Natural killer cell treated with Interleukin-12 subunit alpha and Interleukin-12 subunit beta and Interleukin-15 and Interleukin-18, amount 100 ng/mL, for 72 hours (primary cell): ENCODE results near the gene PAPOLB. TPM values are rescaled to one million over a fixed set of nuclear protein-coding genes. Genes with fewer than 3 reads are reported as not detected.

Source experiments
- ATAC-seq, 2 donors: fragments of 150-1000 bp; cut with Tn5 transposase in 1 of 2; sonication (Bioruptor Pico), chemical (Tn5 transposase) in 1 of 2; 2 replicates each; pipeline ENCODE4 v1.10.0; 2021
- DNase-seq: peaks from one replicate; pipeline ENCODE4 v3.0.0; 2022; ENCODE audit warnings: low spot score
- H3K27ac Mint-ChIP-seq, 2 donors: 1 replicate in 1 of 2; 2 replicates in 1 of 2; pipeline ENCODE4 v1.8.0; 2022; ENCODE audit warnings: mixed read lengths in 2 of 2, mild to moderate bottlenecking in 1 of 2, moderate library complexity in 1 of 2
- H3K27me3 Mint-ChIP-seq, 2 donors: 1 replicate in 1 of 2; 2 replicates in 1 of 2; pipeline ENCODE4 v1.8.0; 2022; ENCODE audit warnings: mixed read lengths in 2 of 2
- H3K36me3 Mint-ChIP-seq: one replicate; pipeline ENCODE4 v1.8.0; 2022; ENCODE audit warnings: mixed read lengths
- H3K4me1 Mint-ChIP-seq, 2 donors: 1 replicate in 1 of 2; 2 replicates in 1 of 2; pipeline ENCODE4 v1.8.0; 2022; ENCODE audit warnings: low read depth in 2 of 2, mixed read lengths in 2 of 2, mild to moderate bottlenecking in 1 of 2
- H3K4me3 Mint-ChIP-seq: one replicate; pipeline ENCODE4 v1.8.0; 2022; ENCODE audit warnings: mixed read lengths
- H3K9me3 Mint-ChIP-seq: 2 replicates; pipeline ENCODE4 v1.8.0; 2022; ENCODE audit warnings: mixed read lengths
- total RNA-seq, 2 donors: library from RNA; stranded (reverse); gene quantifications; one replicate each; pipeline ENCODE4 v1.2.3, GENCODE V29; 2022

PAPOLB gene
- total RNA-seq, 2 donors from 2014 or later = 0.10 TPM; not detected in 1

DNA sequence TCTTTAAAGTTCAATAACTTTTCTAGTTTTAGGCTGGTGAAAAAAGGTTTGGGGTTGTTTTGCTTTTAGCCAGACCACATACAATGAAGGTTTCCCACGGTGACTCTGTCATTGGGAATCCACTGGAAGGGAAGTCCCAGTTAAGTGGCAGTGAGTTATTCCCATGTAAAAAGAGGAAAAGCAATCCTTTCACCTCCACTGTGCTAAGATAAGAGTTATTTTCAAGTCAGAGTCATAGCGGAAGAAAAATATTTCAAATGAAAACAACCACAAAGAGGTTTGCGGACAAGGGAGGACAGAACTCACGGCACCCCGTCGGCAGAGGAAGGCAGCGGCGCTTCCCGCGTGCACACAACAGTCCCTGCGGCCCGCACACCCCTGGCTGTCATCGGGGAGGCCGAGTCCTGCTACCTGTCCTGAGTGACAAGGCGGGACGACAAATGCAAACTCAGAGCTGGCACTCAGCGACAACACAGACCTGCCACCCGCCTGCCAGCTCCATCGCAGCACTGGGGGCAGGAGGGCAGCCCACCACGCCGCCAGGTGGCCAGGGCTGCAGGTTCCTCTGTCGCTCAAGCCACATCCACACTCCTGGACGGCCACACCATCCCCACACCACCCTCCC lies 9.3 kb upstream of the PAPOLB start:
- Mint-ChIP-seq H3K4me3 (peak overlapping the region; percentile 54), H3K27me3 (peaks cover 5 to 6% of the 10 kb centered on the region in 2 donors), H3K9me3 (no peaks in the 10 kb centered on the region), H3K27ac (peak overlapping the region in 1 of 2 donors; percentile 33), H3K36me3 (no peaks in the 10 kb centered on the region), H3K4me1 (peaks cover 17 to 21% of the 10 kb centered on the region in 2 donors)
- ATAC-seq = no peak
- DNase-seq = no peak

DNA sequence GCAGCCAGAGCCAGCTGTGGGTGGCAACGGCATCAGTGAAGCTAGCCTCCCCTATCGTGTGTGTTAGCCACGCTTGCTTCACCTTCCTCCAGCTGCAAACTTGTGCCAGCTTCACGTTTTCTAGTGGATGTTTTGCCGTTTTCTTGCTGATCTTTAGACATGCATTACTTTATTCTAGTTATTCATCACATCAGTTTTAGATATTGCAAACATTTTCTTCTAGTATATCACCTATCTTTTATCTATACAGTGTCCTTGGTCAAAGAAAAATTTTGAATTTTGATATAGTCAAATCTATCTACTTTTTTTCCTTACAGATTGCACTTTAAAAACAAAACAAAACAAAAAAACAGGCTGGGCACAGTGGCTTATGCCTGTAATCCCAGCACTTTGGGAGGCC lies 6.7 kb upstream of the PAPOLB start:
- DNase-seq = no peak
- ATAC-seq = no peak
- no peak overlapping the region for H3K4me3 Mint-ChIP-seq
- H3K36me3 Mint-ChIP-seq = no peaks in the 10 kb centered on the region
- no peaks in the 10 kb centered on the region for H3K9me3 Mint-ChIP-seq
- peaks cover 17 to 21% of the 10 kb centered on the region in 2 donors for H3K4me1 Mint-ChIP-seq
- no peak overlapping the region for H3K27ac Mint-ChIP-seq
- H3K27me3 Mint-ChIP-seq = peaks cover 21 to 30% of the 10 kb centered on the region in 2 donors

DNA sequence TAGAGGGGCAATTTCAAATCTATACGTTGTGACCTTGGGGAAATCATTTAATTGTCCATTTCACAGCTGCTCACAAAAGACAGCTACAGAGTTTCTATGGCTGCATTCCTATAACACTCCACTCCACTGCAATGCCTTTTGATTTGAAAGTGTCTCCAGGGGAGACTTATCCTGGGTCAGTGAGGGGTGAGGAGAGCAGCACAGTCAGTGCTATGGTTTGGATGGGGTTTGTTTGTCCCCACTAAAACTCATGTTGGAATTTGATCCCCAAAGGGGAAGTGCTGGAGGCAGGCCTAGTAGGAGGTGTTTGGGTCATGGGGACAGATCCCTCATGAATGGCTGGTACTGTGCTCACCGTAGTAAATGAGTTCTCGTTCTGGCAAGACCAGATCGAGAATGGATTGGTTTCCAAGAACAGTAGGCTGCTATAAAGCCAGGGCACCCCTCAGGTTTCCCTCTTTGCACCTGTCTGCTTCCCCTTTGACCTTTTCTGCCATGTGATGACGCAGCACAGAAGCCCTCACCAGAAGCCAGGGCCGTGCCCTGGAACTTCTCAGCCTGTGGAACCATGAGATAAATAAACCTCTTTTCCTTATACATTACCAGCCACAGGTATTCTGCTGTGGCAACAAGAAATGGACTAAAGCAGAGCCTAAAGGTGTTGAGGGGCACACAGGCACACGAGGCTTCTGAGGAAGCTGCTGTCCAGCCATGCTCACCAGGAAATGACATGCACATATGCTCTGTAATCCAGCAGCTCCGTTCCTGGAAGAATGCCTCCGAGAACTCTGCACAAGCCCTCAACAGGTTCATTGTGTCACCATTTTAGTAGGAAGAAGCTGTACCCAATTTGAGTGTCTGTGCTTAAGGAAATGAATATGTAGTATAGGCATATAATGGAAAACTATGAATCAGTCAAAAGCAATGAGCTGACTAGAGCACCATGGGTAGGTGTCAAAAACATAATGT lies 5.0 kb upstream of the PAPOLB start:
- ATAC-seq = no peak
- no peak overlapping the region for H3K27ac Mint-ChIP-seq
- H3K4me3 Mint-ChIP-seq = no peak overlapping the region
- no peaks in the 10 kb centered on the region for H3K9me3 Mint-ChIP-seq
- H3K4me1 Mint-ChIP-seq = peaks cover 11 to 14% of the 10 kb centered on the region in 2 donors
- H3K36me3 Mint-ChIP-seq = peaks cover 7% of the 10 kb centered on the region
- peaks cover 28 to 39% of the 10 kb centered on the region in 2 donors for H3K27me3 Mint-ChIP-seq
- DNase-seq = no peak

DNA sequence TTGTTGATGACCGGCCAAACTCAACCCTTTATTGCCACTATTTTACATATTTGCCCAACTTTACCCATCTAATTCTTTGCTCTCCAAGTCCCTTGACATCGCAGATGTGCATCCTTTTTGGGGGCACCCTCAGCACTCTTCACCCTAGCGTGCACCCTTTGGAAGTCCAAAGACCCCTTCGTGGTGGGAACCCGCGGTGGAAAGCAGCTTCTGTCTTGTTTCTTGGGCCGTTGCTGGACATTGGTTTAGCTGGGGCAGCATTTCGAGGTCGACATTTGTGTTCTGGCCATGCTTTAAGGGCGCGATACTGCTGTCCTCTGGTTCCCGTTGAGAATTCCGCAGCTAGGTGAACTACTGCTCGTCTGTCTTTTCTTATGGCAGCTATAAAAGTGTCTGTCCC lies 326 bp upstream of the PAPOLB start:
- H3K4me1 Mint-ChIP-seq = peaks cover 6 to 15% of the 10 kb centered on the region in 2 donors
- peaks cover 29 to 56% of the 10 kb centered on the region in 2 donors for H3K27me3 Mint-ChIP-seq
- peak overlapping the region; percentile 68 for H3K4me3 Mint-ChIP-seq
- DNase-seq (no peak), ATAC-seq (no peak)
- peaks cover 7% of the 10 kb centered on the region for H3K36me3 Mint-ChIP-seq
- no peaks in the 10 kb centered on the region for H3K9me3 Mint-ChIP-seq
- H3K27ac Mint-ChIP-seq = no peak overlapping the region

DNA sequence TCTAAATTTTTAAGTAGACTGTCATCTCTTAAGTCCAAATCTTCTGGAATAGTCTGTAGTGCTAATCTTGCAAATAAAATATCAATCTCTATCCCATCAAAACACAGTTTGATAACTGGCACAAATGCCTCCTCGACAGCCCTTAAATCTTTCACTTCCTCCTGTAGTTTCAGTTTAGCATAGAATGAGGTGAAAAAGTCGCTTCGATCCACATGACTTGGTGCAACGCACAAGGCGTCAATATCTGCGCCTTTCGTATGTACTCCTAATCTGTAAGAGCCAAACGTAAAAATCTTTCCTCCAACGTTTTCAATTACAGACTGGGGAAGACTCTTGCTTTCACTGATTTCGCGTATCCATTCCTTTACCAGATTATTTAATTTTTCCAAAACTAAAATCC lies 603 bp downstream of the PAPOLB start:
- Mint-ChIP-seq H3K27ac (peak overlapping the region in 1 of 2 donors; percentile 45), H3K27me3 (peaks cover 33 to 65% of the 10 kb centered on the region in 2 donors), H3K36me3 (peaks cover 7% of the 10 kb centered on the region), H3K4me1 (peaks cover 6 to 16% of the 10 kb centered on the region in 2 donors), H3K4me3 (peak overlapping the region; percentile 68), H3K9me3 (no peaks in the 10 kb centered on the region)
- ATAC-seq = no peak
- no peak for DNase-seq

DNA sequence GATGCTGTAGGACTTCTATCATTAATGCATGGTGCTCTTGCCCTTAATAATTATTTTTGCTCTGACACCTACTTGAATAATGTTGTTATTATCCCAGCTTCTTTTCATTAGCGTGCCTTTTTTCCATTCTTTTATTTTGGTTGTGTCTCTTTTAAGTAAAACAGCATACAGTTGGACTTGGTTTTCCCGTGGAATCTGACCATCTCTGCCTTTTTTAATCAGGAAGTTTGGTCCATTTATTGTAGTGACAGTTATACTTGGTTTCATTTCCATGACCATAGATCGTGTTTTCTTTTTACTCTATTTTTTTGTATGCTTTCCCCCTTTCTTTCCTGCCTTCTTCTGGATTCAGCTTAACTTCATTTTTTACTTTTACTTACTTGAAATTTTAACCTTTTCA lies 4.6 kb downstream of the PAPOLB start:
- Mint-ChIP-seq H3K27me3 (peaks cover 14 to 33% of the 10 kb centered on the region in 2 donors), H3K4me3 (no peak overlapping the region), H3K4me1 (peaks cover 3 to 10% of the 10 kb centered on the region in 2 donors), H3K9me3 (no peaks in the 10 kb centered on the region), H3K27ac (no peak overlapping the region), H3K36me3 (no peaks in the 10 kb centered on the region)
- DNase-seq (no peak), ATAC-seq (no peak)

DNA sequence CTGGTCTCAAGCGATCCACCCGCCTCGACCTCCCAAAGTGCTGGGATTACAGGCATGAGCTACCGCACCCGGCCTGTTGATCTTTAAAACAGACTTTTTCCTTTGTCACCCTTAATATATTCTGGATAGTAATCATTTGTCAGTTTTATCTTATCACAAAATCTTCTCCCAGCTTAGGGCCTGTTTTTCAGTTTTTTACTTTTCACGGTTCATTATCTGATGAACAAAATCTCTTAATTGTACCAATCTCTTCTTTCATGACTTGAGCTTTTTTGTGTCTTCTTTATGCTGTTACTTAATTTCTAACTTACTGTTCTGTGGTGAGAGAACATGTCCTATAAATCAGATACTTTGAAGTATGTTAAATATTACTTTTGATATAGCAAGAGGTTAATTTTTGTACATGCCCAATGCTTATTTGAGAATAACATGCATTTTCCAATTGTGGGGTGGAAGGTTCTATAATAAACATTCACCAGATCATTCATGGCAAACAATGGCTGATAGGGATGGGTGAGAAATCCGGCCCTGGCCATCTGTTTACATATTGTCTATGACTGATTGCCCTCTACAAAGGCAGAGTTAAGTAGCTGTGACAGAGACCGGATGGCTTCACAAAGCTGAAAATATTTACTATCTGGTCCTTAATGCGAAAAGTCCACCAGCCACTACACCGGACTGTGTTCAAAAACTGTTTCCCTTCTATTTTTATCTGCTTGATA lies 5.3 kb downstream of the PAPOLB start:
- Mint-ChIP-seq H3K27me3 (peaks cover 14 to 32% of the 10 kb centered on the region in 2 donors), H3K4me3 (no peak overlapping the region), H3K27ac (no peak overlapping the region), H3K9me3 (no peaks in the 10 kb centered on the region), H3K4me1 (peaks cover 8 to 16% of the 10 kb centered on the region in 2 donors), H3K36me3 (no peaks in the 10 kb centered on the region)
- DNase-seq (no peak), ATAC-seq (no peak)

DNA sequence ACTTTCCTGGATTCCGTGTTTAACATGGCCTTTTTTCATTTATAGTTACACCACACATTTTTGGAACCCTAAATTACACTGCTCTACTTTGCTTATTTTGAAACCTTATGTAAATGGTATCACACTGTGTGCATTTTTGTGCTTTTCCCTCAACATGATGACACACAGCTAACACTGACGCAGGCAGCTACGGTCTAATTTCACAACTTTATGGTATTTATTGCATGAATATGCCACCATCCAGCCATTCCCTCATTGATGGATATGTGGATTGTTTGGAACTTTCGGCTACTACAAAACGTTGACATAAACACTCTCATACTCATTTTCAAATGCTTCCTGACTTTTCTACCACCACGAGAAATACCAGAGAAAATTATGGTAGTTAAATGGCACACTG lies 6.9 kb downstream of the PAPOLB start:
- no peak overlapping the region for H3K27ac Mint-ChIP-seq
- ATAC-seq = no peak
- no peak overlapping the region for H3K4me3 Mint-ChIP-seq
- H3K4me1 Mint-ChIP-seq = peaks cover 9 to 18% of the 10 kb centered on the region in 2 donors
- H3K27me3 Mint-ChIP-seq = peaks cover 14 to 24% of the 10 kb centered on the region in 2 donors
- no peaks in the 10 kb centered on the region for H3K36me3 Mint-ChIP-seq
- H3K9me3 Mint-ChIP-seq = no peaks in the 10 kb centered on the region
- DNase-seq = no peak

DNA sequence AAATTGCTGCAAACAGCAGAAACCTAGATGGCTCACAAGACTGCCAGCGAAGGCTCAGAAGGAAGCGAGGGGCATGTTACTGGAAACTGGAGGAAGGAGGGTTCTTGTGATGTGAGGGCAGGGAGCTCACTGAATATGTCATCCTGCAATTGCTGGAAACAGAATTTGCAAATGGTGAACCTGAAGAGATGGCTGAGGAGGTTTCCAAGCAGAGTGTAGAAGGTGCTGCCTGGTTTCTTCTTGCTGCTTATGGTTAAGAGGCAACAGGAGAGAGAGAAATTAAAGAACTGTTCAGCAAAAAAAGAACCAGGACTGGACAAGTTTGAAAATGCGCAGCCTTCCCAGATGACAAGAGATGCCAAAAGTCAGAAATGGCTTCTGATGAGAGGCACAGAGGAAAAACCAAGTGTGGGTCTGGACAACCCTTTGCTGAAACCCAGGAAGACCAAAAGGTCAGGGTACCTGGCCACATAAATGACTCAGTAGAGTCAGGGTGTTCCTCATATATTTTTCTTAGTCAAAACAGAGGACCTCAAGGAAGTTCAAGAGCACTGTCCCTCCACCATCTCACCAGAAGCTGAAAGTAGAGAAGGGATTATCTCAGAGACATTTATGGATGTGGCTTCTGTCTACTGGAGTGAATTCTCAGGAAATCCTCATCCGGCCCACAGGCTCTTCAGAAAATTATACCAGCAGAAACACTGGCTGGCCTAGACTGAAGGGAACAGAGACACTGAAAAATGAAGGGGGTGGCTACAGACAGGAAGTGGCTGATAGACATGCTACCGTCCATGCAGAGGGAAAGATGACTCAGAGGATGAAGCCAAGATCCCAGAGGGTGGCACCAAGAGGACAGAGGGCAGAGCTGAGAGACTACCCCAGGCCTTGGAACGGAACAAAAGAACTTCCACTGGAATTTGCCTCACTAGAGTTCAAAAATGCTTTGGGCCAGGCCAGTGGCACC lies 10.1 kb downstream of the PAPOLB start:
- no peak for DNase-seq
- no peak overlapping the region for H3K27ac Mint-ChIP-seq

DNA sequence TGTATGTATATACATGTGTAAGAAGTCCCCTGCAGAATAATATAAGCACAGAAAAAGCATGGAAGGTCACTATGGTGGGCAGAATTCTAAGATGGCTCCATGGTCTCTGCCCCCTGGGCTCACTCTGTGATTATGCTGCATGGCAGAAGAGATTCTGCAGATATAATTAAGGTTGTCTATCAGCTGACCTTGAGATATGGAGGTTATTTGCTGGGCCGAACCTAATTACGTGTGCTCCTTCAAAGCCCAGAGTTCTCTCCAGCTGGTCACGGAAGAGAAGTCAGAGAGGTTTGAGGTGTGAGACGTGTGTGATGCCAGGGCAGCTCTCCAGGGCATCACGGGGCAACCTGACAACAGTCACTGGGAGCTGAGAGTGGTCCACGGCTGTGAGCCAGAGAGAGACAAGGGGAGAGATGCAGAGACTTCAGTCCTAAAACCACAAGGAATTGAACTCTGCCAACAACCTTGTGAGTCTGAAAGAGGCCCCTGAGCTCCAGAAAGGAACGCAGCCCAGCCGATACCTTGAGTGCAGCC lies 11.5 kb downstream of the PAPOLB start:
- no peak overlapping the region for H3K4me3 Mint-ChIP-seq
- H3K36me3 Mint-ChIP-seq = no peaks in the 10 kb centered on the region
- peaks cover 9 to 12% of the 10 kb centered on the region in 2 donors for H3K4me1 Mint-ChIP-seq
- ATAC-seq = no peak
- no peaks in the 10 kb centered on the region for H3K9me3 Mint-ChIP-seq
- H3K27ac Mint-ChIP-seq = no peak overlapping the region
- no peak for DNase-seq
- peaks cover 13 to 23% of the 10 kb centered on the region in 2 donors for H3K27me3 Mint-ChIP-seq

More for the DNA sequence above, 10.1 kb downstream of the PAPOLB start:
- H3K36me3 Mint-ChIP-seq = no peaks in the 10 kb centered on the region
- H3K27me3 Mint-ChIP-seq = peaks cover 16 to 24% of the 10 kb centered on the region in 2 donors
- H3K9me3 Mint-ChIP-seq = no peaks in the 10 kb centered on the region
- ATAC-seq = peak; percentile 62
- H3K4me1 Mint-ChIP-seq = peaks cover 9 to 12% of the 10 kb centered on the region in 2 donors
- no peak overlapping the region for H3K4me3 Mint-ChIP-seq

DNA sequence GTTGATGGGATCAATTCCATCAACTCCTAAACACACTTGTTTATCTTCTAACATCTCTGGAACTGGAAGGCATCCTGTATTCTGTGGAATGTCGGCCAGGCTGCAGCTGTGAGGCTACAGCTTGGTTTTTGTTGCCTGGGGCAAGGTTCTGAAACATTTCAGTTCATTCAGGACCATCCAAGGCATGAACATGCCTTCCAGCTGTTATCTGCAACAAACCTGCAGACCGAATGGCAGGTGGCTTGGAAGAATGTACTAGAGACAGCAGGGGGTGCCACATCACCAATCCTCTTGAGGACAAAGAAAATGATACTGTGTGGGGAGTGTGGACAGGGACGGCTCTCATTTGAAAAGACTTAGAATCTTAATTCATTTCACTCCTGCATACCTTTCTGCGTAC lies 12.4 kb downstream of the PAPOLB start:
- ATAC-seq = peak; percentile 48 to 78
- H3K4me1 Mint-ChIP-seq = peaks cover 9 to 12% of the 10 kb centered on the region in 2 donors
- H3K27ac Mint-ChIP-seq = no peak overlapping the region
- H3K36me3 Mint-ChIP-seq = no peaks in the 10 kb centered on the region
- H3K27me3 Mint-ChIP-seq = peaks cover 12 to 32% of the 10 kb centered on the region in 2 donors
- no peak overlapping the region for H3K4me3 Mint-ChIP-seq
- no peak for DNase-seq
- no peaks in the 10 kb centered on the region for H3K9me3 Mint-ChIP-seq

DNA sequence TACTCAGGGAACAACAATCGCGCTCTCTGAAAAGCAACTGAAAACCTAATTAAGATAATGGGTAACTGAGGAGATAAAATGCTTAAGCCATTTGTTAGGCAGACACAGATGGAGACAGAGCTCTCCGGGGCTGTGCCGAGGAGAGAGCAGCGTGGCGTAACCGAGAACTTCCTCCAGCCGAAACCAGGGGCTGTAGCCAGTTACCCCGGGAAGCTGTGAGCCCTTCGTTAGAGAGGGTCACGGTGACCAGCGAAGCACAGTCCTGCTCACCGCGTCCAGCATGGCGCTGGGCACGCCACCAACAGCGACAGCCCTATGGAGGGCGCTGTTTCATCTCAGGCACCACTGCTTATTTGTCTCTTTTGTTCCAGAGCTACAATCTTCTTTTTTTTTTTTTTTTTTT lies 16.1 kb downstream of the PAPOLB start:
- H3K9me3 Mint-ChIP-seq = no peaks in the 10 kb centered on the region

More for the DNA sequence above, 16.1 kb downstream of the PAPOLB start:
- DNase-seq (no peak), ATAC-seq (peak in 1 of 2 donors; percentile 45)
- peaks cover 12 to 32% of the 10 kb centered on the region in 2 donors for H3K27me3 Mint-ChIP-seq
- no peak overlapping the region for H3K4me3 Mint-ChIP-seq
- no peaks in the 10 kb centered on the region for H3K4me1 Mint-ChIP-seq
- no peak overlapping the region for H3K27ac Mint-ChIP-seq
- H3K36me3 Mint-ChIP-seq = no peaks in the 10 kb centered on the region
